ENCODE results near the gene PIK3CB.

DNA sequence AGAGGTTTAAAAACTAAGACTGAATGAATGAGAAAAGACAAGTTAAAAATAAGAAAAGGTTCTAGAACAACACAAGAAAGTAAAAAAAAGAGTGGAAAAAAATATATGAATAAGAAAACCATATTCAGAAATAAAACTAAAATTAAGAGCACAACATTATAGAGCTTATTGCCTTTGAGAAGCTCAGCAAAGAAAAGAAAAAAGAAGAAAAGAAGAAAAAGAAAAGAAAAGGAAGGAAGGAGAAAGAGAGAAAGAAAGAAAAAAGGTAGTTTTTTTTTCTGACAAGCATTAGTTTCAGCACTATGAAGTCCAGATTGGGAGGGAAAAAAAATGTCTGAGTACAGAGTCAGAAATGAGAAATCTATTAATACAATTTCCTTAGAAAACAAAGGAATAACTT lies 144.7 kb downstream of the PIK3CB start:
- TF ChIP-seq, protein P1, sequence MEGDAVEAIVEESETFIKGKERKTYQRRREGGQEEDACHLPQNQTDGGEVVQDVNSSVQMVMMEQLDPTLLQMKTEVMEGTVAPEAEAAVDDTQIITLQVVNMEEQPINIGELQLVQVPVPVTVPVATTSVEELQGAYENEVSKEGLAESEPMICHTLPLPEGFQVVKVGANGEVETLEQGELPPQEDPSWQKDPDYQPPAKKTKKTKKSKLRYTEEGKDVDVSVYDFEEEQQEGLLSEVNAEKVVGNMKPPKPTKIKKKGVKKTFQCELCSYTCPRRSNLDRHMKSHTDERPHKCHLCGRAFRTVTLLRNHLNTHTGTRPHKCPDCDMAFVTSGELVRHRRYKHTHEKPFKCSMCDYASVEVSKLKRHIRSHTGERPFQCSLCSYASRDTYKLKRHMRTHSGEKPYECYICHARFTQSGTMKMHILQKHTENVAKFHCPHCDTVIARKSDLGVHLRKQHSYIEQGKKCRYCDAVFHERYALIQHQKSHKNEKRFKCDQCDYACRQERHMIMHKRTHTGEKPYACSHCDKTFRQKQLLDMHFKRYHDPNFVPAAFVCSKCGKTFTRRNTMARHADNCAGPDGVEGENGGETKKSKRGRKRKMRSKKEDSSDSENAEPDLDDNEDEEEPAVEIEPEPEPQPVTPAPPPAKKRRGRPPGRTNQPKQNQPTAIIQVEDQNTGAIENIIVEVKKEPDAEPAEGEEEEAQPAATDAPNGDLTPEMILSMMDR (IDR thresholded peaks at IDR 0.05 in 2 of 3, conservative IDR thresholded peaks at IDR 0.05 in 1 of 3; ENCODE audit: control insufficient read depth in 2 of 3, extremely low read depth in 1 of 3, insufficient read depth in 1 of 3, low read depth in 3 of 3, low read length in 3 of 3), result no peak
- TF ChIP-seq POLR2A (IDR thresholded peaks at IDR 0.05; ENCODE audit: low read depth, low read length) (no peak), NR2C2 (IDR thresholded peaks at IDR 0.05; ENCODE audit: borderline replicate concordance, control insufficient read depth, insufficient read length, low read depth) (no peak), RAD21 (IDR thresholded peaks at IDR 0.05; ENCODE audit: insufficient read depth, low read depth, low read length) (no peak), HDGF (IDR thresholded peaks at IDR 0.05) (no peak), EZH2 (IDR thresholded peaks at IDR 0.05; ENCODE audit: borderline replicate concordance, control insufficient read depth, low read depth, low read length) (no peak), MEF2A (IDR thresholded peaks at IDR 0.05; ENCODE audit: insufficient read depth, low read depth, low read length) (no peak), POLR2AphosphoS5 (IDR thresholded peaks at IDR 0.05; ENCODE audit: low read length) (no peak), ESRRA (IDR thresholded peaks at IDR 0.05; ENCODE audit: low read length) (no peak)
